Breast epithelium (tissue), 4 donors: ENCODE results near the gene APBA1. TPM values are rescaled to one million over a fixed set of nuclear protein-coding genes. Genes with fewer than 3 reads are reported as not detected.

Experiments
- DNase-seq, 2 donors: peaks; one replicate each; pipeline ENCODE4 v3.0.0-alpha.2; 2019; ENCODE audit warnings: low spot score in 2 of 2
- H3K27ac ChIP-seq, 2 donors: fragments of 200-600 bp; sonication (generic) in 1 of 2; one replicate each; pipeline ENCODE4 v1.5.1; 2016 to 2019; ENCODE audit warnings: mild to moderate bottlenecking in 1 of 2
- H3K27me3 ChIP-seq, 2 donors: fragments of 200-600 bp; sonication (generic) in 1 of 2; one replicate each; pipeline versions ENCODE4 v1.5.1 to v1.6.0; 2017 to 2019; ENCODE audit warnings: control low read depth in 1 of 2, mild to moderate bottlenecking in 1 of 2
- H3K36me3 ChIP-seq: fragments of 200-600 bp; one replicate; pipeline ENCODE4 v1.5.1; 2019
- H3K4me1 ChIP-seq, 2 donors: fragments of 200-600 bp; sonication (generic); one replicate each; pipeline ENCODE4 v1.5.1; 2016 to 2019; ENCODE audit warnings: control low read depth in 1 of 2
- H3K4me3 ChIP-seq, 3 donors: fragments of 200-600 bp; sonication (generic); 1 replicate in 2 of 3; 2 replicates in 1 of 3; pipeline ENCODE4 v1.5.1; 2016 to 2019; ENCODE audit warnings: mild to moderate bottlenecking in 3 of 3, moderate library complexity in 2 of 3
- H3K9me3 ChIP-seq, 2 donors: fragments of 200-600 bp; sonication (generic) in 1 of 2; one replicate each; pipeline ENCODE4 v1.5.1; 2016 to 2019; ENCODE audit warnings: control low read depth in 1 of 2
- CTCF ChIP-seq, 3 donors: fragments of 450-650 bp; IDR thresholded peaks; one replicate each; pipeline ENCODE4 v1.5.1; 2016 to 2017; ENCODE audit warnings: antibody characterized with exemption in 3 of 3, mild to moderate bottlenecking in 3 of 3, moderate library complexity in 3 of 3
- POLR2A ChIP-seq: fragments of 450-650 bp; IDR thresholded peaks from one replicate; pipeline ENCODE4 v1.6.1; 2016; ENCODE audit warnings: antibody characterized with exemption, mild to moderate bottlenecking, moderate library complexity
- POLR2AphosphoS5 ChIP-seq, 3 donors: sonication (generic); formaldehyde crosslinking; IDR thresholded peaks; one replicate each; pipeline ENCODE4 v1.6.1; 2017; ENCODE audit warnings: antibody characterized with exemption in 3 of 3
- intact Hi-C: fragments of 100-400 bp; cut with DNase I; formaldehyde crosslinking; loops from one replicate; pipeline ENCODE4 v1.15.1; 2023; ENCODE audit warnings: low total_unique reads
- total RNA-seq, 3 donors: library from RNA; depleted of rRNA; stranded (reverse); fragments of >200 nt; gene quantifications; one replicate each; pipeline ENCODE4 v1.1.0, GENCODE V29; 2016

APBA1 gene
- total RNA-seq, 3 donors from 2014 or later, result 6.9 to 8.0 (median 7.8) TPM

- intact Hi-C loops, result no loop called here
- H3K36me3 ChIP-seq, result no peaks in the 10 kb centered on the region
These were observed 95.0 kb downstream of the APBA1 start for GRCh38 chr9:69577123-69577522.

GRCh38 chr9:69574057-69574456 is 98.1 kb downstream of the APBA1 start:
- H3K27ac ChIP-seq, result no peak overlapping the region
- no peak for DNase-seq
- H3K9me3 ChIP-seq, result no peaks in the 10 kb centered on the region
- no peaks in the 10 kb centered on the region for H3K4me1 ChIP-seq
- intact Hi-C loops, result no loop called here
- no peaks in the 10 kb centered on the region for H3K27me3 ChIP-seq
- H3K4me3 ChIP-seq, result no peak overlapping the region
- TF ChIP-seq POLR2A (no peak), POLR2AphosphoS5 (IDR thresholded peaks at IDR 0.05) (no peak), CTCF (IDR thresholded peaks at IDR 0.05) (no peak)
- no peaks in the 10 kb centered on the region for H3K36me3 ChIP-seq

More at GRCh38 chr9:69577123-69577522, 95.0 kb downstream of the APBA1 start:
- Histone ChIP-seq H3K27ac (no peak overlapping the region), H3K27me3 (no peaks in the 10 kb centered on the region), H3K4me3 (no peak overlapping the region), H3K9me3 (no peaks in the 10 kb centered on the region), H3K4me1 (no peaks in the 10 kb centered on the region)
- no peak for DNase-seq
- TF ChIP-seq POLR2A (no peak), CTCF (IDR thresholded peaks at IDR 0.05) (no peak), POLR2AphosphoS5 (IDR thresholded peaks at IDR 0.05) (no peak)

GRCh38 chr9:69573651-69574050 is 98.5 kb downstream of the APBA1 start:
- Histone ChIP-seq H3K9me3 (no peaks in the 10 kb centered on the region), H3K36me3 (no peaks in the 10 kb centered on the region), H3K27me3 (no peaks in the 10 kb centered on the region), H3K4me1 (no peaks in the 10 kb centered on the region), H3K4me3 (no peak overlapping the region), H3K27ac (no peak overlapping the region)
- intact Hi-C loops, result no loop called here
- no peak for DNase-seq
- no peak for TF ChIP-seq CTCF (IDR thresholded peaks at IDR 0.05)

GRCh38 chr9:69572611-69573010 is 99.6 kb downstream of the APBA1 start:
- H3K9me3 ChIP-seq, result no peaks in the 10 kb centered on the region
- DNase-seq, result no peak
- no peak overlapping the region for H3K27ac ChIP-seq
- intact Hi-C loops, result no loop called here
- no peak for TF ChIP-seq POLR2AphosphoS5 (IDR thresholded peaks at IDR 0.05)
- H3K36me3 ChIP-seq, result no peaks in the 10 kb centered on the region
- no peak overlapping the region for H3K4me3 ChIP-seq
- H3K27me3 ChIP-seq, result no peaks in the 10 kb centered on the region
- no peaks in the 10 kb centered on the region for H3K4me1 ChIP-seq

- H3K27me3 ChIP-seq, result no peaks in the 10 kb centered on the region
- no peak overlapping the region for H3K27ac ChIP-seq
- no peaks in the 10 kb centered on the region for H3K36me3 ChIP-seq
- H3K9me3 ChIP-seq, result no peaks in the 10 kb centered on the region
- no peak for DNase-seq
- no peaks in the 10 kb centered on the region for H3K4me1 ChIP-seq
- no peak overlapping the region for H3K4me3 ChIP-seq
- intact Hi-C loops, result no loop called here
- TF ChIP-seq POLR2A (no peak), POLR2AphosphoS5 (IDR thresholded peaks at IDR 0.05) (no peak), CTCF (IDR thresholded peaks at IDR 0.05) (no peak)
These were observed 101.1 kb downstream of the APBA1 start for GRCh38 chr9:69571032-69571431.
